GM21825 (cell line): ENCODE results near the gene TBC1D5.
"Not testable (repeated sequence)": the region's sequence is repeated elsewhere in the genome, so short reads cannot be mapped to it uniquely, and the experiment has no call there.

Source experiments
- ATAC-seq: cut with Tn5 transposase; IDR thresholded peaks from one replicate; pipeline ENCODE4 v1.9.1; 2021; ENCODE audit warnings: mild to moderate bottlenecking, moderate library complexity; ENCODE audit not compliant: unreplicated experiment

The TBC1D5 gene

GRCh38 chr3:17552351-17552750 lies 190.1 kb downstream of the TBC1D5 start:
- ATAC-seq = no peak

- ATAC-seq = no peak
Observed at GRCh38 chr3:17551895-17552294, 190.5 kb downstream of the TBC1D5 start.

GRCh38 chr3:17551333-17551732 lies 191.1 kb downstream of the TBC1D5 start:
- ATAC-seq = no peak

- ATAC-seq = no peak
Observed at GRCh38 chr3:17550624-17551023, 191.8 kb downstream of the TBC1D5 start.

- ATAC-seq = no peak
Observed at GRCh38 chr3:17546500-17547255, 195.8 kb downstream of the TBC1D5 start.

GRCh38 chr3:17544632-17545031 lies 197.8 kb downstream of the TBC1D5 start:
- ATAC-seq = no peak

- no peak for ATAC-seq
Observed at GRCh38 chr3:17542591-17542990, 199.8 kb downstream of the TBC1D5 start.

- no peak for ATAC-seq
Observed at GRCh38 chr3:17539436-17539835, 203.0 kb downstream of the TBC1D5 start.

- ATAC-seq = no peak
Observed at GRCh38 chr3:17535274-17535673, 207.2 kb downstream of the TBC1D5 start.

GRCh38 chr3:17532446-17532845 lies 210.0 kb downstream of the TBC1D5 start:
- ATAC-seq = not testable (repeated sequence)

GRCh38 chr3:17529677-17530076 lies 212.8 kb downstream of the TBC1D5 start:
- ATAC-seq = no peak

GRCh38 chr3:17518189-17519059 lies 224.0 kb downstream of the TBC1D5 start:
- no peak for ATAC-seq

- ATAC-seq = no peak
Observed at GRCh38 chr3:17515445-17516234, 226.8 kb downstream of the TBC1D5 start.

GRCh38 chr3:17514597-17514996 lies 227.8 kb downstream of the TBC1D5 start:
- ATAC-seq = no peak

- no peak for ATAC-seq
Observed at GRCh38 chr3:17510265-17510664, 232.2 kb downstream of the TBC1D5 start.

- no peak for ATAC-seq
Observed at GRCh38 chr3:17508180-17508752, 234.2 kb downstream of the TBC1D5 start.

GRCh38 chr3:17507480-17507879 lies 235.0 kb downstream of the TBC1D5 start:
- no peak for ATAC-seq

- ATAC-seq = no peak
Observed at GRCh38 chr3:17505856-17506255, 236.6 kb downstream of the TBC1D5 start.

GRCh38 chr3:17501745-17502144 lies 240.7 kb downstream of the TBC1D5 start:
- no peak for ATAC-seq

- no peak for ATAC-seq
Observed at GRCh38 chr3:17500618-17501017, 241.8 kb downstream of the TBC1D5 start.
